ENCODE data around the gene ALDH1L1. TPM values are rescaled to one million over a fixed set of nuclear protein-coding genes. Genes with fewer than 3 reads are reported as not detected.

Gene ALDH1L1
- total and polyA plus RNA-seq, 4 donors = 0.51 to 9.0 (median 2.8) TPM

GRCh38 chr3:126211569-126211968, 31.2 kb upstream of the ALDH1L1 start:
- WGBS, 2 donors = 85 to 88% methylated on average over 7 of the region's 7 CpGs
- DNase-seq = no peak

GRCh38 chr3:126210606-126211005, 30.2 kb upstream of the ALDH1L1 start:
- 76 to 82% methylated on average over 6 of the region's 6 CpGs for WGBS, 2 donors
- Histone ChIP-seq H3K27me3 (ENCODE audit: control insufficient read depth in 3 of 3, insufficient read depth in 3 of 3, low read length in 2 of 3) (no peaks in the 10 kb centered on the region), H3K27ac (ENCODE audit: low read depth in 1 of 2, low read length in 1 of 2) (no peak overlapping the region)

More at GRCh38 chr3:126211569-126211968, 31.2 kb upstream of the ALDH1L1 start:
- TF ChIP-seq CTCF (IDR thresholded peaks at IDR 0.05; ENCODE audit: control extremely low read depth, extremely low read depth) = no peak
- no peak overlapping the region for H3K27ac ChIP-seq (ENCODE audit: low read depth in 1 of 2, low read length in 1 of 2)
- no peak for ATAC-seq (ENCODE audit: insufficient read depth, low FRiP score)
- no peak overlapping the region for H3K4me3 ChIP-seq
- no peaks in the 10 kb centered on the region for H3K9me3 ChIP-seq (ENCODE audit: control insufficient read depth in 4 of 4, insufficient read depth in 3 of 4, low read length in 3 of 4)
- no peak overlapping the region for H3K9ac ChIP-seq (ENCODE audit: insufficient read depth in 1 of 2, low read length in 2 of 2)
- H3K27me3 ChIP-seq (ENCODE audit: control insufficient read depth in 3 of 3, insufficient read depth in 3 of 3, low read length in 2 of 3) = no peaks in the 10 kb centered on the region
- no peaks in the 10 kb centered on the region for H3K36me3 ChIP-seq (ENCODE audit: control insufficient read depth in 4 of 4, insufficient read depth in 4 of 4, low read length in 4 of 4)
- H3K4me1 ChIP-seq (ENCODE audit: control insufficient read depth in 5 of 5, insufficient read depth in 5 of 5, low read length in 5 of 5) = peaks cover 0 to 14% (median 6%) of the 10 kb centered on the region in 5 donors

GRCh38 chr3:126209741-126210140, 29.4 kb upstream of the ALDH1L1 start:
- Histone ChIP-seq H3K27me3 (ENCODE audit: control insufficient read depth in 3 of 3, insufficient read depth in 3 of 3, low read length in 2 of 3) (no peaks in the 10 kb centered on the region), H3K36me3 (ENCODE audit: control insufficient read depth in 4 of 4, insufficient read depth in 4 of 4, low read length in 4 of 4) (no peaks in the 10 kb centered on the region), H3K9ac (ENCODE audit: insufficient read depth in 1 of 2, low read length in 2 of 2) (no peak overlapping the region), H3K4me3 (no peak overlapping the region), H3K4me1 (ENCODE audit: control insufficient read depth in 5 of 5, insufficient read depth in 5 of 5, low read length in 5 of 5) (peaks cover 0 to 14% (median 6%) of the 10 kb centered on the region in 5 donors), H3K27ac (ENCODE audit: low read depth in 1 of 2, low read length in 1 of 2) (no peak overlapping the region), H3K9me3 (ENCODE audit: control insufficient read depth in 4 of 4, insufficient read depth in 3 of 4, low read length in 3 of 4) (no peaks in the 10 kb centered on the region)
- no peak for TF ChIP-seq CTCF (IDR thresholded peaks at IDR 0.05; ENCODE audit: control extremely low read depth, extremely low read depth)
- ATAC-seq (ENCODE audit: insufficient read depth, low FRiP score) = no peak
- WGBS, 2 donors = 77 to 81% methylated on average over 4 of the region's 4 CpGs
- DNase-seq = no peak

More at GRCh38 chr3:126210606-126211005, 30.2 kb upstream of the ALDH1L1 start:
- ATAC-seq (ENCODE audit: insufficient read depth, low FRiP score) (no peak), DNase-seq (no peak)
- no peak overlapping the region for H3K4me3 ChIP-seq
- no peak overlapping the region for H3K9ac ChIP-seq (ENCODE audit: insufficient read depth in 1 of 2, low read length in 2 of 2)
- H3K4me1 ChIP-seq (ENCODE audit: control insufficient read depth in 5 of 5, insufficient read depth in 5 of 5, low read length in 5 of 5) = peaks cover 0 to 14% (median 6%) of the 10 kb centered on the region in 5 donors
- no peaks in the 10 kb centered on the region for H3K36me3 ChIP-seq (ENCODE audit: control insufficient read depth in 4 of 4, insufficient read depth in 4 of 4, low read length in 4 of 4)
- no peak for TF ChIP-seq CTCF (IDR thresholded peaks at IDR 0.05; ENCODE audit: control extremely low read depth, extremely low read depth)
- H3K9me3 ChIP-seq (ENCODE audit: control insufficient read depth in 4 of 4, insufficient read depth in 3 of 4, low read length in 3 of 4) = no peaks in the 10 kb centered on the region
